Effector CD8-positive, alpha-beta T cell (primary cell): ENCODE data around the gene MYLK.

Experiments
- DNase-seq: peaks from one replicate; lab custom pipeline; 2025; lab: John Stamatoyannopoulos, UW

MYLK gene

GRCh38 chr3:123678108-123678511, 206.0 kb downstream of the MYLK start:
- DNase-seq = no peak

DNA sequence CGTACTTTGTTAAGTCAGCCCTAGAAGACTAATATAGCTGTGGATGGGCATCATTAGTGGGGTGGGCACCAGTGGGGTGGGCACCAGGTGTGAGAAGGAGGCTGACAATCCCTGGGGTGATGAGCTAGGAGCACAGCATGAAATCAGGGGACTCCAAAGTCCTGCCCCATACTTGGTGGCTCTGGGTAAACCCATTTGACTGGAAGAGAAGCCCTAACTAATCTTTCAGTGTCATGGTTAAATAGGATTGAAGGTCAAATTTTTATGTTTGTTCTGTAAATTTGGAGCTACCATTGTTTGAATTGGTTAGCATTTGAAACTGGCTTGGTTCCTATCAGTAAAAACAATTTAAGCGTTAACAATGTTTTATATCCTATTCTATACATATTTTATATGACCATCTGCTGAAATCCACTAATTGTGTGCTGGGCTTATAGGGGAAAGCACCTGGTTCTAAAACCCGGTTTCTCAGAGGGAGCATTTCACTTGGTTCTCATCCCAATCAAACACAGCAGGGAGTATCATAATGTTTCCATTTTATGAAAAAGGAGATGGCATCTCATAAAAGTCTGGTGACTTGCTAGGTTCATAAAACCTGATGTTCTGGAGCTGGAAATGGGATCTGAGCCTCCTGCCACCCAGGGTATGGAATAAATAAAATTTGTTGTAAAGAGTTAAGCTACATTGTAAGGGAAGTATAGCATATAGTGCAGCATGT, 211.5 kb downstream of the MYLK start:
- no peak for DNase-seq

GRCh38 chr3:123670743-123671142, 213.4 kb downstream of the MYLK start:
- no peak for DNase-seq

DNA sequence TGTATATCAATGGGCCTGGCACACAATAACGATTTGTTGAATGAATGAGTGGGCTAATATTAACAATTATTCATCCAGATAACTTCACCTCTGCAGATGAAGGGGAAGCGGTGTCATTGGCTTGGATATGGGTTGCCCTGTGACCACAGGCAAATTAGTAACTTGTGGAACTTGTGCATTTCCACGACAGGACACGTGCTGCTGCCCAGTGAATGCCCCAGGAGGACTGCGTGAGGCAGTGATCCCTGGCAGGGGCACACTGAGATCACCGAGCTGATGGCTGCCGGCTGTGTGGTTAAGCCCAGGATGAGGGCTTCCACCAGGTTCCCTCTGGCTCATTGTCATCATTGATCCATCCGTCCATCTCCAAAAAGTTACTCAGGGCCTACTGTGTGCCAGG, 215.2 kb downstream of the MYLK start:
- DNase-seq = no peak

- no peak for DNase-seq
These were observed 216.3 kb downstream of the MYLK start for GRCh38 chr3:123667784-123668183.

GRCh38 chr3:123664753-123665152, 219.4 kb downstream of the MYLK start:
- no peak for DNase-seq

- DNase-seq = no peak
These were observed 220.2 kb downstream of the MYLK start for GRCh38 chr3:123663977-123664376.

GRCh38 chr3:123661973-123662372, 222.2 kb downstream of the MYLK start:
- no peak for DNase-seq

DNA sequence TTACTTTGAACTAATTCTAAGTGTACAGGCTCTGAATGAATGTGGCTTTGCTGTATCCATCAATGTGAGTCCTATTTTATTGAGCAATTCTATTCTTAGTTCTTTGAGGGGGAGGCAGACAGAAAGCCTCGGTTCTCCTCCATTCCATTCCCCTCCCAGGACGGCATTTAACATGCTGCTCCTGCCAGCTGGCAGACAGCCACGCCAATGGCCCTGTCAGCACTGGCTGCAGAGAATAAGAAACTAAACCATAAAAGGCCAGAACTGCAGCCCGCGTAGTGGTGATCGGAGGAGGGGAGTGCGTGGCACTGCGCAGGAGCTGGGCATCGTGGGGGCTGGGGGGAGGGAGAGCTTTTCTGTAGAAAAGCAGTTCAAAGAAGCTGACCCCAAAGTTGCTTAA, 223.2 kb downstream of the MYLK start:
- no peak for DNase-seq

DNA sequence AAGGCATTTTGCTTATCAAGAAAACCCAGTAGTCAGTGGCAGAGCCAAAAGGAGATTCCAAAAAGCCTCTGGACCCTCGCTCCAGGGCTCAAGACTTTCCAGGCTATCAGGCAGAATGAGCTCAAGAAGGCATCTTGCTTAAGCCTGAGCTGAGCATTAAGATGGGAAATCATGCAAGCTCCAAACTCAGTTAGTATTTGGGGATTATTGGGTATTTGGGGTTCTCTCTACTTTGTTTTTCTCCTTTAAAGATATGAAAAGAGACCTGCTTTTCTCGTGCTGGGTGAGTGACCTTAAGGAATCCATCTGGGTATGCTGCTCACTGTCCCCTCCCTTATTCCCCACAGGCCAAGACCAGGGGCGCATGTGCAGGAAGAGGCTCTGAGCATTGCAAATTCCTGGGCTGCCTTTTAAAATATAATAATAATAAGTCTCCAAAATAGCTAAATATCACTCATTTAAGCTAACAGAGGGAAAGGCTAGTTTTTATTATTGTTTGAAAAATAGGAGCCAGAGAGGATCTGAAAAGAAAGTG, 223.9 kb downstream of the MYLK start:
- no peak for DNase-seq

- DNase-seq = no peak
These were observed 225.3 kb downstream of the MYLK start for GRCh38 chr3:123658852-123659206.

- no peak for DNase-seq
These were observed 225.8 kb downstream of the MYLK start for GRCh38 chr3:123658118-123658851.

GRCh38 chr3:123657568-123657967, 226.6 kb downstream of the MYLK start:
- DNase-seq = no peak

- DNase-seq = no peak
These were observed 227.0 kb downstream of the MYLK start for GRCh38 chr3:123657111-123657510.

DNA sequence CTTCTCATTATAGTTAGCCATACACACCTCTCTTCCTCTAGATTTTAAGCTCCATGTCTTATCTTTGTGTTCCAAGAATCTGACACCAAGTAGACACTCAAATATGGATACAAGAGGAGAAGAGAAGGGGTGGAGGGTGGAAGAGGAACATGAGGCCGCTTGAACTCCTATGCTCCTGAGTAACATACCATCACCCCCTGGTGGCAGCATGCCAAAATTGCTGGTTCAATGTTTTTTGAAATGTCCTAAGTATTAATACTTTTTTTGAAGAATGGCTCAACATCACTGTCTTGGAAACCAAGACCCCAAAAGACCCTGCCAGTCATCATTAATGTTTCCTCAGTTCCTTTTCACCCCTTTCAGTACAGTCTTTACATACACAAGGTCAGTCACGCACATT, 227.4 kb downstream of the MYLK start:
- no peak for DNase-seq

- no peak for DNase-seq
These were observed 227.9 kb downstream of the MYLK start for GRCh38 chr3:123656274-123656673.

- no peak for DNase-seq
These were observed 228.7 kb downstream of the MYLK start for GRCh38 chr3:123655400-123655799.

DNA sequence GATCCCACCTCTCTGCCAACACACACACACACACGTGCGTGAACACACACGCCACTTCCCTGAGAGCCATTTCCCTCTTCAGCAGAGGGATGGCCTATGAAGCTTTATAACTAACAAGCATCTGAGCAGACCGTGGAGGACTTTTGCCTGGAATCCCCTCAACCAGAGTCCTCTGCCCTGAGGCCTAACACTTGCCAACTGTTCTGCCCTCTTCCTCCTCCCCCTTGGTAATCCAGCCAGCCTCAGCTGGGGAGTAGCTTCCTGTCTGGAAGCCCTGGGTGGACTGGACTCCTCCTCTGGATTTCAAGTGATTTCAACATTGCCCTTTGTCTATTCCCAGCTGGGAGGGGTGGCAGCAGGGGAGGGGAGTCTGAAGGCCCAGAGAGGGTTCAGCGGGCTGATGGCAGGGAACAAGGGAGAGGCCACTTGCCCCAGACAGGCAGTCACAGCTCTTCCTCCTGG, 230.9 kb downstream of the MYLK start:
- no peak for DNase-seq

GRCh38 chr3:123652342-123652984, 231.7 kb downstream of the MYLK start:
- DNase-seq = no peak

- DNase-seq = no peak
These were observed 232.4 kb downstream of the MYLK start for GRCh38 chr3:123651449-123652341.

GRCh38 chr3:123650101-123650500, 234.0 kb downstream of the MYLK start:
- DNase-seq = no peak
